Tibial nerve (tissue), 4 donors: ENCODE data around the gene ANKRD31. TPM values are rescaled to one million over a fixed set of nuclear protein-coding genes. Genes with fewer than 3 reads are reported as not detected.

Experiments used
- DNase-seq, 2 donors: peaks; one replicate each; pipeline ENCODE4 v3.0.0-alpha.2; 2019; ENCODE audit warnings: low spot score in 2 of 2
- H3K27ac ChIP-seq, 4 donors: fragments of 200-600 bp; sonication (generic) in 3 of 4; one replicate each; pipeline ENCODE4 v1.5.1; 2017 to 2019; ENCODE audit warnings: mild to moderate bottlenecking in 1 of 4
- H3K27me3 ChIP-seq, 2 donors: fragments of 200-600 bp; sonication (generic) in 1 of 2; one replicate each; pipeline versions ENCODE4 v1.5.1 to v1.6.0; 2017 to 2019
- H3K36me3 ChIP-seq, 3 donors: fragments of 200-600 bp; sonication (generic); one replicate each; pipeline ENCODE4 v1.5.1; 2018 to 2019
- H3K4me1 ChIP-seq, 4 donors: fragments of 200-600 bp; sonication (generic) in 3 of 4; one replicate each; pipeline ENCODE4 v1.5.1; 2017 to 2019
- H3K4me3 ChIP-seq, 4 donors: fragments of 200-600 bp; sonication (generic) in 3 of 4; one replicate each; pipeline ENCODE4 v1.5.1; 2017 to 2019; ENCODE audit warnings: mild to moderate bottlenecking in 1 of 4, moderate library complexity in 1 of 4
- H3K9me3 ChIP-seq, 4 donors: fragments of 200-600 bp; sonication (generic) in 3 of 4; one replicate each; pipeline ENCODE4 v1.5.1; 2017 to 2019
- EP300 ChIP-seq, 2 donors: sonication (generic); formaldehyde crosslinking; IDR thresholded peaks; one replicate each; pipeline ENCODE4 v1.6.1; 2017; ENCODE audit warnings: antibody characterized with exemption in 2 of 2, mild to moderate bottlenecking in 1 of 2
- POLR2A ChIP-seq, 2 donors: fragments of 450-650 bp; IDR thresholded peaks; one replicate each; pipeline ENCODE4 v1.6.1; 2017; ENCODE audit warnings: antibody characterized with exemption in 2 of 2, mild to moderate bottlenecking in 2 of 2, moderate library complexity in 2 of 2
- WGBS, 2 donors: methylation state at CpG; one replicate each; pipeline ENCODE4 v1.1.5; 2018; 5-methylcytosine and 5-hydroxymethylcytosine counted together
- total RNA-seq, 4 donors: library from RNA; depleted of rRNA; stranded (reverse); fragments of >200 nt; gene quantifications; one replicate each; pipeline ENCODE4 v1.1.0, GENCODE V29; 2016
- TF ChIP-seq, protein P1 (sequence below), 5 experiments: fragments of 200-600 bp in 3 of 5; fragments of 450-650 bp in 2 of 5; sonication (generic) in 3 of 5; IDR thresholded peaks; one replicate each; pipeline ENCODE4 v1.5.1; 2016 to 2019; ENCODE audit warnings: antibody characterized with exemption in 5 of 5, mild to moderate bottlenecking in 3 of 5, moderate library complexity in 2 of 5

Gene ANKRD31
- total RNA-seq, 4 donors from 2014 or later = 0.21 to 1.5 (median 0.35) TPM

DNA sequence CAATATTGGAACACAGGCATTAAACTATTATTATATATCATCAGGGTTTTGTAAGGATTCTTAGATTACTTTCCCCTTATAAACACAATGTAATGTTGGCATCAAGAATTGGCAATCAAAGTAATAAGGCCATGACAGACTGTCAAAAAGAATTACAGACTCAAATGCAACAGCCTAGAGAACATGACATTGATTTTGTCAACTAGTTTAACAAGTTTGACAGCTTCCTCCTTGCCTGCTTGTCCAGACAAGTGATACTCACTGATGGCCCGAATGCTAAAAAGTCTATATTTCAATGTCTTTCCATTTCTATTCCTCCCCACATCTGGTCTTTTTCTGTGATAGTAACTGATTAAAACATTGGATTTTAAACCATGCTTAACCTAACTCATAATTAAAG lies 6.4 kb upstream of the ANKRD31 start:
- Histone ChIP-seq H3K27ac (no peak overlapping the region), H3K36me3 (no peaks in the 10 kb centered on the region), H3K27me3 (no peaks in the 10 kb centered on the region), H3K4me3 (no peak overlapping the region), H3K9me3 (no peaks in the 10 kb centered on the region), H3K4me1 (no peaks in the 10 kb centered on the region)
- DNase-seq = no peak
- 89 to 90% methylated on average over 1 of the region's 1 CpG for WGBS, 2 donors
- TF ChIP-seq, protein P1, sequence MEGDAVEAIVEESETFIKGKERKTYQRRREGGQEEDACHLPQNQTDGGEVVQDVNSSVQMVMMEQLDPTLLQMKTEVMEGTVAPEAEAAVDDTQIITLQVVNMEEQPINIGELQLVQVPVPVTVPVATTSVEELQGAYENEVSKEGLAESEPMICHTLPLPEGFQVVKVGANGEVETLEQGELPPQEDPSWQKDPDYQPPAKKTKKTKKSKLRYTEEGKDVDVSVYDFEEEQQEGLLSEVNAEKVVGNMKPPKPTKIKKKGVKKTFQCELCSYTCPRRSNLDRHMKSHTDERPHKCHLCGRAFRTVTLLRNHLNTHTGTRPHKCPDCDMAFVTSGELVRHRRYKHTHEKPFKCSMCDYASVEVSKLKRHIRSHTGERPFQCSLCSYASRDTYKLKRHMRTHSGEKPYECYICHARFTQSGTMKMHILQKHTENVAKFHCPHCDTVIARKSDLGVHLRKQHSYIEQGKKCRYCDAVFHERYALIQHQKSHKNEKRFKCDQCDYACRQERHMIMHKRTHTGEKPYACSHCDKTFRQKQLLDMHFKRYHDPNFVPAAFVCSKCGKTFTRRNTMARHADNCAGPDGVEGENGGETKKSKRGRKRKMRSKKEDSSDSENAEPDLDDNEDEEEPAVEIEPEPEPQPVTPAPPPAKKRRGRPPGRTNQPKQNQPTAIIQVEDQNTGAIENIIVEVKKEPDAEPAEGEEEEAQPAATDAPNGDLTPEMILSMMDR (IDR thresholded peaks at IDR 0.05) = no peak
- TF ChIP-seq EP300 (IDR thresholded peaks at IDR 0.05) = no peak
- no peak for TF ChIP-seq POLR2A (IDR thresholded peaks at IDR 0.05)

DNA sequence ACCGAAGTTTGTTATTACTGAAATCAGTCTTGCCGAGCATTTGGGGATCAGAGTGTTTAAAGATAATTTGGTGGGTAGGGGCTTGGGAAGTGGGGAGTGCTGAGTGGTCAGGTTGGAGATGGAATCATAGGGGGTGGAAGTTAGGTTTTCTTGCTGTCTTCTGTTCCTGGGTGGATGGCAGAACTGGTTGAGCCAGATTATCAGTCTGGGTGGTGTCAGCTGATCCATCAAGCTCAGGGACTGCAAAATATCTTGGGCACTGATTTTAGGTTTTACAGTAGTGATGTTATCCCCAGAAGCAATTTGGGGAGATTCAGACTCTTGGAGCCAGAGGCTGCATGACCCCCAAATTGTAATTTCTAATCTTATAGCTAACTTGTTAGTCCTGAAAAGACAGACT lies 5.4 kb upstream of the ANKRD31 start:
- TF ChIP-seq EP300 (IDR thresholded peaks at IDR 0.05) = no peak
- TF ChIP-seq, protein P1 (IDR thresholded peaks at IDR 0.05) = no peak
- no peak for TF ChIP-seq POLR2A (IDR thresholded peaks at IDR 0.05)
- Histone ChIP-seq H3K36me3 (no peaks in the 10 kb centered on the region), H3K9me3 (no peaks in the 10 kb centered on the region), H3K4me1 (peaks cover 0 to 5% (median 0%) of the 10 kb centered on the region in 4 donors), H3K27me3 (no peaks in the 10 kb centered on the region), H3K4me3 (no peak overlapping the region), H3K27ac (no peak overlapping the region)
- DNase-seq = no peak
- WGBS, 2 donors = 88 to 89% methylated on average over 2 of the region's 2 CpGs

DNA sequence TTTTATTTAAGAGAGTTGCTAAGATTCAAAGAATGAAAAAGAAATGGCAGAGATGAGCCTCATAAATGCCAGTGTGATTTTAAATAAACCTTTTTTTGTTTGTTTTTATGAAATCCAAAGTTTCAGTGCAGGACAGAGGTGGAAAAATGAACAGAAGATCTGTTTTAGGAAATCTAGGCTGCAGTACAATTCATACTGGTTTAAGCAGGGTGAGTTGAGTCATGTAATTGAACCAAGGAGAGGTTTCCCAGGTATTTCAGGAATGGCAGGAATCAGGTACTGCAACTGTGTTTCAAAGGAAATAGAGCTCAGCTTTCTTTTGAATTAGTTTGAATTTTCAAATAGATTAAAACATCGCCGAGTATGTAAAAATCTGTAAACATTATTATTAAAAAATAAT lies 3.0 kb upstream of the ANKRD31 start:
- Histone ChIP-seq H3K4me3 (no peak overlapping the region), H3K9me3 (no peaks in the 10 kb centered on the region), H3K27ac (no peak overlapping the region), H3K4me1 (peaks cover 0 to 13% (median 3%) of the 10 kb centered on the region in 4 donors), H3K36me3 (no peaks in the 10 kb centered on the region), H3K27me3 (no peaks in the 10 kb centered on the region)
- TF ChIP-seq POLR2A (IDR thresholded peaks at IDR 0.05) = no peak
- TF ChIP-seq EP300 (IDR thresholded peaks at IDR 0.05) = no peak
- TF ChIP-seq, protein P1 (IDR thresholded peaks at IDR 0.05) = no peak
- 89 to 96% methylated on average over 2 of the region's 2 CpGs for WGBS, 2 donors
- DNase-seq = no peak

DNA sequence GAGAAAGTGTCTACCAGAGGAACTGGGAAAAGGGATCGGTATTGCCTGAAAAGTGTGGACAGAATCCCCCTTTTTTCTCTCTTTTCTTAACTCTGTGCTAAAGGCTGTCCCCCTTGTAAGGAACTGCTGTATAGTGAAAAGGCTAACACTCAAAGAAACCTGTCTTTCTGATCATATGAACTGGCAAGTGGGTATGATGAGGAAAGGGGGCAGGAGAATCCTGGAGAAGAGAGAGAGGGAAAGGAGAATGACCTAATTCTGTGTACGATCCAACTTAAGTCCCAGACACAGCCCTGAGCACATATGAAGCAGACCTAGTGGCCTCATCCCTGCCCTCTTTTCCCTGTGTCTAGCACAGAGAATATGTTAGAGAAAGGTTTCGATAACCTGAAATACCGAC lies 967 bp downstream of the ANKRD31 start:
- no peaks in the 10 kb centered on the region for H3K36me3 ChIP-seq
- peaks cover 0 to 13% (median 3%) of the 10 kb centered on the region in 4 donors for H3K4me1 ChIP-seq
- peak overlapping the region in 1 of 4 donors; percentile 67 for H3K4me3 ChIP-seq
- whole genome bisulfite sequencing, 2 donors = 84 to 87% methylated on average over 4 of the region's 4 CpGs
- DNase-seq = no peak
- H3K27ac ChIP-seq = peak overlapping the region in 2 of 4 donors; percentile 69 to 86
- H3K27me3 ChIP-seq = no peaks in the 10 kb centered on the region
- no peaks in the 10 kb centered on the region for H3K9me3 ChIP-seq
- TF ChIP-seq EP300 (IDR thresholded peaks at IDR 0.05) (no peak), POLR2A (IDR thresholded peaks at IDR 0.05) (no peak)
- TF ChIP-seq, protein P1 (IDR thresholded peaks at IDR 0.05) = no peak

DNA sequence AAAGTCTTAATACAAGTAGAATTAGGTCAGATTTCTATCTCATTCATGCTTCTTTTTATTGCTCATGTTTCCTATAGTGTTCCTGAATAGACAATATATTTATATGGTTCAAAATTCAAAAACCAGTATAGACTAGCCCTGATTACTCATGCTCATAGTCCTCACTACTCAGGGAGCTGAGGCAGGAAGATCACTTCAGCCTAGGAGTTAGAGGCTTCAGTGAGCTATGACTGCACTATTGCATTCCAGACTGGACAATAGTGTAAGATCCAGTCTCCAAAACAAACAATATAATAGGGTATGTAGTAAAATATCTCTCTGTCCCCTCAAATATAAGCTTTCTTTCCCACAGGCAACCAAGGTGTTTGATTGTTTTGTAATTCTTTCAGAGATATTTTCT lies 2.4 kb downstream of the ANKRD31 start:
- TF ChIP-seq POLR2A (IDR thresholded peaks at IDR 0.05) (no peak), EP300 (IDR thresholded peaks at IDR 0.05) (no peak)
- TF ChIP-seq, protein P1 (IDR thresholded peaks at IDR 0.05) = no peak
- Histone ChIP-seq H3K4me1 (peaks cover 0 to 13% (median 3%) of the 10 kb centered on the region in 4 donors), H3K36me3 (no peaks in the 10 kb centered on the region), H3K27me3 (no peaks in the 10 kb centered on the region), H3K27ac (no peak overlapping the region), H3K4me3 (no peak overlapping the region), H3K9me3 (no peaks in the 10 kb centered on the region)
- no peak for DNase-seq
